Measurements from ENCODE around the gene SERPINB2.

Gene SERPINB2
- 0 to 1.2 (median 0.13) reads per million in 9 experiments for total RNA-seq

- Mint-ChIP-seq H3K4me3 (no peak within 1 kb of the TSS), H3K27ac (no peak within 1 kb of the TSS), H3K36me3 (ENCODE audit: insufficient read depth) (no peaks in the 10 kb centered on the region), H3K27me3 (peaks cover 28 to 37% of the 10 kb centered on the region in 2 donors), H3K9me3 (no peaks in the 10 kb centered on the region), H3K4me1 (ENCODE audit: low read depth in 2 of 2) (no peaks in the 10 kb centered on the region)
- ATAC-seq (replicated peaks), result no peak
- DNase-seq, result no peak
Measured at GRCh38 chr18:63887424-63887823, at the start of gene SERPINB2. Gene SERPINB2, plus strand, starts transcription at chr18:63887705. Its CDS starts 3,740 bp downstream, at chr18:63891445.

GRCh38 chr18:63843008-63843407 is 44.5 kb upstream of the SERPINB2 start:
- no peak for ATAC-seq (replicated peaks)
- Mint-ChIP-seq H3K27me3 (peaks cover 32 to 35% of the 10 kb centered on the region in 2 donors), H3K27ac (no peak overlapping the region), H3K4me1 (ENCODE audit: low read depth in 2 of 2) (no peaks in the 10 kb centered on the region), H3K36me3 (ENCODE audit: insufficient read depth) (no peaks in the 10 kb centered on the region), H3K4me3 (no peak overlapping the region), H3K9me3 (no peaks in the 10 kb centered on the region)
- no peak for DNase-seq

DNA sequence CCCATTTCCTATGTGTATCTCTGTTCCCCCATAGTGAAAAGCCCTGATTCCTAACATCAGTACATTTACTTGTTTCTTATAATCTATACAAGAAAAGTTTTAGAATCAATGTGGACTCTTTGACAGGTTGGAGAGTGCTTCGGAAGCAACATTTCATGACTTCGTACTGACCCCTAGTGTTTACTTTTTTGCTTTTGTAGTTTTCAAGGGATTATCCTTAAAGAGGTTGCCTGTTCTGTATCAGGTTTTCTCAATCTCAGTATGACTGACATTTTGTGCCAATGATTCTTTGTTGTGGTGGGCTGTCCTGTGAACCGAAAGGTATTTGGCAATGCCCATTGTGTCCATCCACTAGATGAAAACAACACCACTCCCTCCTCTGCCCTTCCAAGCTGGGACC is 43.3 kb upstream of the SERPINB2 start:
- no peaks in the 10 kb centered on the region for H3K9me3 Mint-ChIP-seq
- H3K36me3 Mint-ChIP-seq (ENCODE audit: insufficient read depth), result no peaks in the 10 kb centered on the region
- no peak overlapping the region for H3K27ac Mint-ChIP-seq
- peaks cover 35 to 38% of the 10 kb centered on the region in 2 donors for H3K27me3 Mint-ChIP-seq
- ATAC-seq (replicated peaks) (no peak), DNase-seq (no peak)
- H3K4me3 Mint-ChIP-seq, result no peak overlapping the region
- H3K4me1 Mint-ChIP-seq (ENCODE audit: low read depth in 2 of 2), result no peaks in the 10 kb centered on the region

DNA sequence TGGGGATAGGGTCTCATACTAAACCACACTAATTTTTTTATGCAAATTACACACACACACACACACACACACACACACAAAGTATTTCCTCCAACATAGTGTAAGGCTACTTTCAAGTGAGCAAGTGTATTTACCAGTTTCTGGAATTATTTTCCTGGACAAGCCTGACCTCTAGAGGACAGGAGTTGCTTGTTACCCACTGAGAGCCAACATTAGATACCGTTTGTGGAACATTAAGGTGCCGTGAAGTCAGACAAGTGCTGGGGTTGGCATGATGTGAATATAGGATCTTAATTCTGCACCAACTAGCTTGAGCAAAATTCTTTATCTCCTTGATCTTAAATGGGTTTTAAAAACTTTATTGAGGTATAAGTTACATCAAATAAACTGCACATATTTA is 39.3 kb upstream of the SERPINB2 start:
- ATAC-seq (replicated peaks) (no peak), DNase-seq (no peak)
- H3K4me1 Mint-ChIP-seq (ENCODE audit: low read depth in 2 of 2), result no peaks in the 10 kb centered on the region
- no peaks in the 10 kb centered on the region for H3K36me3 Mint-ChIP-seq (ENCODE audit: insufficient read depth)
- peaks cover 28 to 29% of the 10 kb centered on the region in 2 donors for H3K27me3 Mint-ChIP-seq
- no peaks in the 10 kb centered on the region for H3K9me3 Mint-ChIP-seq
- no peak overlapping the region for H3K4me3 Mint-ChIP-seq
- no peak overlapping the region for H3K27ac Mint-ChIP-seq

- DNase-seq, result no peak
- H3K9me3 Mint-ChIP-seq, result no peaks in the 10 kb centered on the region
- no peaks in the 10 kb centered on the region for H3K4me1 Mint-ChIP-seq (ENCODE audit: low read depth in 2 of 2)
- H3K27me3 Mint-ChIP-seq, result peaks cover 20 to 28% of the 10 kb centered on the region in 2 donors
- no peak for ATAC-seq (replicated peaks)
- no peaks in the 10 kb centered on the region for H3K36me3 Mint-ChIP-seq (ENCODE audit: insufficient read depth)
- no peak overlapping the region for H3K27ac Mint-ChIP-seq
- no peak overlapping the region for H3K4me3 Mint-ChIP-seq
Measured at GRCh38 chr18:63850020-63850419, 37.5 kb upstream of the SERPINB2 start.

DNA sequence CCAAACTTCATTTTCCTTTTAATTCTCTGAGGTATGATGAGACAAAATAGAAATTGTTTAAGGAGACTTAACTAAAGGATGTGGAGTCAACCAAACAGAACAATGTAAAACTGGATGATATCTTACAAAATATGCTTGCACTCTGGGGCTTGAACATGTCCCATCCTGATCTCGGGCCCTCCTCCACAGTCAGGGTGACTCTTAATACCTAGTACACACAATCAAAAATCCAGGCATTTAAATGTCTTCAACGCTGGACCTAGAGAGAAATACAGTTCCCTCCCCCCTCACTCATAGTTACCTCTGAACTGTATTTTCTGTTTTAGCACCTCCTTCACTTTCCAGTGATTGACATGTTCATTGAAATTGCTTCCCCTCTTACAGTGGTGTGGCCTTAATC is 36.9 kb upstream of the SERPINB2 start:
- Mint-ChIP-seq H3K36me3 (ENCODE audit: insufficient read depth) (no peaks in the 10 kb centered on the region), H3K4me1 (ENCODE audit: low read depth in 2 of 2) (no peaks in the 10 kb centered on the region), H3K27ac (no peak overlapping the region), H3K4me3 (no peak overlapping the region), H3K9me3 (no peaks in the 10 kb centered on the region), H3K27me3 (peaks cover 20 to 22% of the 10 kb centered on the region in 2 donors)
- ATAC-seq (replicated peaks) (no peak), DNase-seq (no peak)

- Mint-ChIP-seq H3K27ac (no peak overlapping the region), H3K4me3 (no peak overlapping the region)
Measured at GRCh38 chr18:63858456-63858855, 29.0 kb upstream of the SERPINB2 start.

GRCh38 chr18:63859781-63860475 is 27.6 kb upstream of the SERPINB2 start:
- peaks cover 16 to 36% of the 10 kb centered on the region in 2 donors for H3K27me3 Mint-ChIP-seq
- no peak for DNase-seq
- no peaks in the 10 kb centered on the region for H3K9me3 Mint-ChIP-seq
- no peak overlapping the region for H3K4me3 Mint-ChIP-seq
- no peaks in the 10 kb centered on the region for H3K4me1 Mint-ChIP-seq (ENCODE audit: low read depth in 2 of 2)
- no peak overlapping the region for H3K27ac Mint-ChIP-seq
- ATAC-seq (replicated peaks), result no peak
- H3K36me3 Mint-ChIP-seq (ENCODE audit: insufficient read depth), result no peaks in the 10 kb centered on the region

More at GRCh38 chr18:63858456-63858855, 29.0 kb upstream of the SERPINB2 start:
- H3K4me1 Mint-ChIP-seq (ENCODE audit: low read depth in 2 of 2), result no peaks in the 10 kb centered on the region
- ATAC-seq (replicated peaks), result no peak
- no peaks in the 10 kb centered on the region for H3K36me3 Mint-ChIP-seq (ENCODE audit: insufficient read depth)
- H3K27me3 Mint-ChIP-seq, result peaks cover 16 to 36% of the 10 kb centered on the region in 2 donors
- no peak for DNase-seq
- no peaks in the 10 kb centered on the region for H3K9me3 Mint-ChIP-seq

- Mint-ChIP-seq H3K4me3 (no peak overlapping the region), H3K4me1 (ENCODE audit: low read depth in 2 of 2) (no peaks in the 10 kb centered on the region), H3K27me3 (peaks cover 16 to 36% of the 10 kb centered on the region in 2 donors), H3K9me3 (no peaks in the 10 kb centered on the region), H3K36me3 (ENCODE audit: insufficient read depth) (no peaks in the 10 kb centered on the region), H3K27ac (no peak overlapping the region)
- no peak for ATAC-seq (replicated peaks)
- DNase-seq, result no peak
Measured at GRCh38 chr18:63860531-63860930, 27.0 kb upstream of the SERPINB2 start.

GRCh38 chr18:63867368-63868125 is 20.0 kb upstream of the SERPINB2 start:
- Mint-ChIP-seq H3K4me3 (no peak overlapping the region), H3K27ac (no peak overlapping the region), H3K4me1 (ENCODE audit: low read depth in 2 of 2) (no peaks in the 10 kb centered on the region), H3K9me3 (no peaks in the 10 kb centered on the region), H3K36me3 (ENCODE audit: insufficient read depth) (no peaks in the 10 kb centered on the region), H3K27me3 (peaks cover 13 to 16% of the 10 kb centered on the region in 2 donors)
- ATAC-seq (replicated peaks) (no peak), DNase-seq (no peak)

GRCh38 chr18:63868546-63868945 is 19.0 kb upstream of the SERPINB2 start:
- ATAC-seq (replicated peaks) (no peak), DNase-seq (no peak)
- Mint-ChIP-seq H3K9me3 (no peaks in the 10 kb centered on the region), H3K36me3 (ENCODE audit: insufficient read depth) (no peaks in the 10 kb centered on the region), H3K4me3 (no peak overlapping the region), H3K27me3 (peaks cover 16% of the 10 kb centered on the region in 2 donors), H3K4me1 (ENCODE audit: low read depth in 2 of 2) (no peaks in the 10 kb centered on the region), H3K27ac (no peak overlapping the region)

DNA sequence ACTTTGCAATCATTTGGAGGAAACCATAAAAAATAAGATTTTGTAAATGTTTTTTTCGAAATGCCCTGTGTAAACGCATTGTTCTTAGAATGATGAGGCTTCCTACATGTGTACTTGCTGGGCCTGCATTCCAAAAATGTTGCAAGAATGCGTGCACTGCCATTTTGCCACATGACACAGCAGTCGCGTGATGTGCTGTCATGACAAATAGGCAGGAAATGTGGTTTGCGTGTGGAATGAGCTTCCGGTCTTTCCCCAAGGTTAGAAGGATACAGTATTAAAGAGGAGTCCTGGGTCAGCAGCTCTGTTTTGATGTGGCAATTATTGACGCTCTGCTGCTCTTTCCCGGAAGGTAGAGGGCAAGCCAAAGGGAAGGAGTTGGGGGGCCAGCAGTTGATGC is 18.1 kb upstream of the SERPINB2 start:
- Mint-ChIP-seq H3K36me3 (ENCODE audit: insufficient read depth) (no peaks in the 10 kb centered on the region), H3K4me1 (ENCODE audit: low read depth in 2 of 2) (no peaks in the 10 kb centered on the region), H3K4me3 (no peak overlapping the region), H3K27me3 (peaks cover 16 to 22% of the 10 kb centered on the region in 2 donors), H3K27ac (no peak overlapping the region), H3K9me3 (no peaks in the 10 kb centered on the region)
- DNase-seq (no peak), ATAC-seq (replicated peaks) (no peak)

GRCh38 chr18:63869851-63870250 is 17.7 kb upstream of the SERPINB2 start:
- Mint-ChIP-seq H3K27me3 (peaks cover 16 to 25% of the 10 kb centered on the region in 2 donors), H3K36me3 (ENCODE audit: insufficient read depth) (no peaks in the 10 kb centered on the region), H3K9me3 (no peaks in the 10 kb centered on the region), H3K27ac (no peak overlapping the region), H3K4me1 (ENCODE audit: low read depth in 2 of 2) (no peaks in the 10 kb centered on the region), H3K4me3 (no peak overlapping the region)
- no peak for ATAC-seq (replicated peaks)
- no peak for DNase-seq

DNA sequence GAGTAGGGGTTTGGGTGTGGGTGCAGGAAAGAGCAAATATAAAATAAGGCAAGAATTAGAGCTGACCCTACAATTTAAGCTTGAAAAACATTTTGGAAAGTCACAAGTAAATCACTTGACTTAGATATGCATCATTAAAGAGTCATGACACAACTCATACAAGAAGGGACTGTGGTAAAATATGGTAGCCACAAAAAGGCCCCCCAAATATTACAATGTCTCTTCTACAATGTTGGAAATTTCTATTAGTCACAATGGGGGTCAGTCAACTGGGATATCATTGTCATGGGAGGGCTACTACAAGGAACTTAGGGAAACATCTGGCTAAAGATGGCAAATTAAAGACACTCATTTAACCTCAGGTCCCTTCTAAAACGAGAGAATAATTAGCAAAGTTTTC is 15.7 kb upstream of the SERPINB2 start:
- ATAC-seq (replicated peaks) (no peak), DNase-seq (no peak)
- Mint-ChIP-seq H3K27ac (no peak overlapping the region), H3K36me3 (ENCODE audit: insufficient read depth) (no peaks in the 10 kb centered on the region), H3K9me3 (no peaks in the 10 kb centered on the region), H3K27me3 (peaks cover 16 to 28% of the 10 kb centered on the region in 2 donors), H3K4me1 (ENCODE audit: low read depth in 2 of 2) (no peaks in the 10 kb centered on the region), H3K4me3 (no peak overlapping the region)
